T-helper 2 cell treated with Interferon-gamma antibody and Interleukin-4, amounts not matched to agents 5 μg/mL and 100 μg/mL, for 36 hours (primary cell): ENCODE results near the gene CCK.

ENCODE experiments used
- DNase-seq: peaks from one replicate; pipeline ENCODE4 v3.0.0; 2021; ENCODE audit warnings: low spot score
- H3K27ac Mint-ChIP-seq: one replicate; pipeline ENCODE4 v1.8.0; 2021; ENCODE audit warnings: mild to moderate bottlenecking, mixed read lengths
- H3K27me3 Mint-ChIP-seq: one replicate; pipeline ENCODE4 v1.8.0; 2021; ENCODE audit warnings: low read depth, mixed read lengths
- H3K36me3 Mint-ChIP-seq: one replicate; pipeline ENCODE4 v1.8.0; 2021; ENCODE audit warnings: low read depth, mixed read lengths
- H3K4me1 Mint-ChIP-seq: one replicate; pipeline ENCODE4 v1.8.0; 2021; ENCODE audit warnings: low read depth, mixed read lengths
- H3K4me3 Mint-ChIP-seq: one replicate; pipeline ENCODE4 v1.8.0; 2022; ENCODE audit warnings: mild to moderate bottlenecking, moderate library complexity, mixed read lengths
- H3K9me3 Mint-ChIP-seq: one replicate; pipeline ENCODE4 v1.8.0; 2021; ENCODE audit warnings: mixed read lengths

The CCK gene

DNA sequence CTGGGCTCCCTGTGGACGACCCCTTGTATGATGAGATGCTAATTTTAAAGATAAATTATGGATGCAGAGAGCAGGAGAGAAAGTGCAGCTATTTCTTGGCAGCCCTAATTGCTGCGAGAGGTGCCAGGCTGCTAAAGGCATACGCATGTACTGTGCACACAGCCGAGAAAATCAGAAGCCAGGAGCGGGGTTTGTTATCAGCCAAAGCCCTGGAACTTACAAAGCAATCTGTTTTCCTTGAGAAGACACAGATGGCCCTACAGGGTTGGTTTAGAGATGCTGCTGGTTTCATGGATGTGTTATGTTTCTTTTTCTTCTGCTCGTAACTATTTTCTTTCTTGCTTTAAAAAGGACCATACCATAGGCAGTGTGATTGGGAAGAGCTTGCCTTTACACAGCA, 11.7 kb upstream of the CCK start:
- DNase-seq = no peak
- H3K36me3 Mint-ChIP-seq = no peaks in the 10 kb centered on the region
- no peaks in the 10 kb centered on the region for H3K4me1 Mint-ChIP-seq
- H3K27me3 Mint-ChIP-seq = peaks cover 2% of the 10 kb centered on the region
- no peak overlapping the region for H3K27ac Mint-ChIP-seq
- H3K4me3 Mint-ChIP-seq = no peak overlapping the region
- H3K9me3 Mint-ChIP-seq = peaks cover 29% of the 10 kb centered on the region

DNA sequence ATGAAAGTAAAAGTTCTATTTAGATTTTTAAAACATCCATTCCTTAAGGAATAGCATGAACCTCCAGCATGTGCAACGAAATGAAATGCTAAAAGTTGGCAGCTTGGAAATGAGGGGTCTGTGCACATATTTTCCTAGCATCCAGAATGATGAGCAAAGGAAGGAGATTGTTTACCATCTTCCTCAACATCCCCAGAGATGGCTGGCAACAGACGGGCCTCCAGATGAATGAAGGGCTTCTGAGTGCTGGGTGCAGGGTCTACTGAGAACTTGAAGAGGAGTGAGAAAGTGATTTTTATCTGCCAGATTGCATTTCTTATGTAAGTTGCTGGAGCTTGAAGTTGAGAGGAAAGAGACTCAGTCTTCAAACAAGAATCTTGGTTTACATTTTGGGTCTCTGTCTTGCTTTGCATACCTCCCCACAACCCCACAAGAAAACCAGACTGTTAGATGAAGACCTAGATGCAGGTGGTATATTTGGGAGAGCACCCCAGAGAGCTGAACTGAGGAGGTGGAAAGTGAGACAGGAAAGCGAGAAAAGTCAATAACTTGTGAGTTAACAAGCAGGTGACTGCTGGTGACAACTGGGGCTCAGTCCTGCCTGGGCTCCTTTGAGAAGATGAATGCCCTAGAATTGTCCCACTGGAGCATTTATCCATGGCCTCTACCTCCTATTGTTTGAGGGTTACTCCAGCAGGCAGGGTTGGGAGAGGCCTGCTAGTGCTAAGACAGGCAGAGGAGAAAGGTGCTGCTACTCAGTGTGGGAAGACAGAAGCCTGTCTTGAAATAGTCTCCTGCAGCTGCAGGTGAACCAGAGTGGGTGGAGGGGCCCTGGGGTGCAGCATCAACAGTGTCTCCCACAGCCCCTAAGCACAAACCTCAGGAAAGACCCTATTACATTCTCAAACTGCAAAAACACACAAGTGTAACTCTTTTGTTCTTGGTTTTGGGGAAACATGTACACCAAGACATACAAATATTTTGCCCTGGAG, 10.5 kb upstream of the CCK start:
- no peak overlapping the region for H3K27ac Mint-ChIP-seq
- peaks cover 31% of the 10 kb centered on the region for H3K9me3 Mint-ChIP-seq
- H3K36me3 Mint-ChIP-seq = no peaks in the 10 kb centered on the region
- peaks cover 2% of the 10 kb centered on the region for H3K27me3 Mint-ChIP-seq
- no peaks in the 10 kb centered on the region for H3K4me1 Mint-ChIP-seq
- no peak overlapping the region for H3K4me3 Mint-ChIP-seq
- DNase-seq = no peak

DNA sequence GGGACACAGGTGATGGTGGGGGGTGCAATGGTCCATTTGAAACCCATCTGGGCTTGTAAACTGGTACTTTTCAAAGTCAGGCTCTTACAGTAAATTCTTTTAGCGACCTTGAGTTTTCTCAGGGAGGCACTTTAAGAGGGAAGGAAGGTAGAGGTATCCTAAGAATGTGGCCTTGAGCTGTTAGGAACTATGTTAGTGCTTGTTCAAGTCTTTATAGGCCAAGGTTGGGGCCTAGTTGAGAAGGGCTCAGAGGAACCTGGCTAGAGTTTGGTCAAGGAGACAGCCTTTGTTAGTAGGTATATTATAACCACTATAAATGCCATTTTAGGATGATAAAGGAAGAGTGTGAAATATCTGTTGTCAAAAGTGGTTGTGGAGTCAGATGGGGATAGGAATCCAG, 9.2 kb upstream of the CCK start:
- DNase-seq = no peak
- Mint-ChIP-seq H3K36me3 (no peaks in the 10 kb centered on the region), H3K9me3 (peaks cover 19% of the 10 kb centered on the region), H3K4me1 (no peaks in the 10 kb centered on the region), H3K4me3 (no peak overlapping the region), H3K27ac (no peak overlapping the region), H3K27me3 (peaks cover 2% of the 10 kb centered on the region)

DNA sequence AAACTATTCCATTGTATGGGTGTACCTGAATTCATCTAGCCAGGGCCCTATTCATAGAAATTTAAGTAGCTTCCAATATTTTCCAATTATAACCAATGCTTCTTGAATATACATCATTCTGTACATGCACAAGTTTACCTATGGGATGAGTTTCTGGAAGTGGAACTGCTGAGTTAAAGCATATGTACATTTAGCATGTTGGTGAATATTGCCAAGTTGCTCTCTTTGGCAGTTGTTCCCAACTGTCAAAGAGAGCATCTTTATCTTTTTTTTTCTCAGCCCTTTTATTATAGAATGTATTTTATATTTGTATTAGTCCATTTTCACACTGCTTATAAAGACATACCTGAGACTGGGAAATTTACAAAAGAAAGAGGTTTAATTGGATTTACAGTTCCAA, 8.3 kb upstream of the CCK start:
- Mint-ChIP-seq H3K27me3 (peaks cover 6% of the 10 kb centered on the region), H3K4me1 (no peaks in the 10 kb centered on the region), H3K9me3 (peaks cover 10% of the 10 kb centered on the region), H3K4me3 (no peak overlapping the region), H3K36me3 (no peaks in the 10 kb centered on the region), H3K27ac (no peak overlapping the region)
- no peak for DNase-seq

DNA sequence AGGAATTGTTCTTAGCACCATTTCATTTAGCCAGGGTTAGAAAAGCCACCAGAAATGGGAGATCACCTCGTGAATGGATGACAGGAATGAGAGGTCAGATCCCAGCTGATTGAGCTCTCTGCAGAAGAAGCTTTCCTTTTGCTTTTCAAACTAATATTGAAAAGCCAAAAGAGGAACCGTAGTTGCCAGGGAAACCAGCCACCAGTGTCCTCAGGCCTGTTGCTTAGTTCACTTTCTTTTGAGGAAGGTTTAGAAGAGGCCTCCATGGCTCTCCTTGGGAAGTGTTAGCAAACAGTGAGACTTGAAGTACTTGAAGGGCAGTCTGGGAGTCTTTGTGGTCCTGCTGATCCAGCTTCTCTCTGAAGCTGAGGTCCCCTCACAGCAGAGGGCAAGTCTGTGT, 7.4 kb upstream of the CCK start:
- no peaks in the 10 kb centered on the region for H3K36me3 Mint-ChIP-seq

DNA sequence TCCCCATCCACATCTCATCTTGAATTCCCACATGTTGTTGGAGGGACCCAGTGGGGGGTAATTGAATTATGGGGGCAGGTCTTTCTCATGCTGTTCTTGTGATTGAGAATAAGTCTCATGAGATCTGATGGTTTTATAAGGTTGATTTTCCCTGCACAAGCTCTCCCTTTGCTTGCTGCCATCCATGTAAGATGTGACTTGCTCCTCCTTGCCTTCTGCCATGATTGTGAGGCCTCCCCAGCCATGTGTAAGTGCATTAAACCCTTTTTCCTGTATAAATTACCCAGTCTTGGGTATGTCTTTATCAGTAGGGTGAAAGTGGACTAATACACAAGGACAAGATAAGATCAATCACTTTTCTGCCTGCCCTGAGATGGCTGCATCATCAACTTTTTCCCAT, 5.8 kb upstream of the CCK start:
- DNase-seq = no peak
- peaks cover 4% of the 10 kb centered on the region for H3K9me3 Mint-ChIP-seq
- peaks cover 26% of the 10 kb centered on the region for H3K27me3 Mint-ChIP-seq
- no peak overlapping the region for H3K4me3 Mint-ChIP-seq
- H3K4me1 Mint-ChIP-seq = no peaks in the 10 kb centered on the region
- no peaks in the 10 kb centered on the region for H3K36me3 Mint-ChIP-seq
- H3K27ac Mint-ChIP-seq = no peak overlapping the region

More for the DNA sequence above, 7.4 kb upstream of the CCK start:
- H3K9me3 Mint-ChIP-seq = peaks cover 4% of the 10 kb centered on the region
- H3K27me3 Mint-ChIP-seq = peaks cover 12% of the 10 kb centered on the region
- H3K27ac Mint-ChIP-seq = no peak overlapping the region
- no peaks in the 10 kb centered on the region for H3K4me1 Mint-ChIP-seq
- H3K4me3 Mint-ChIP-seq = no peak overlapping the region
- DNase-seq = no peak

DNA sequence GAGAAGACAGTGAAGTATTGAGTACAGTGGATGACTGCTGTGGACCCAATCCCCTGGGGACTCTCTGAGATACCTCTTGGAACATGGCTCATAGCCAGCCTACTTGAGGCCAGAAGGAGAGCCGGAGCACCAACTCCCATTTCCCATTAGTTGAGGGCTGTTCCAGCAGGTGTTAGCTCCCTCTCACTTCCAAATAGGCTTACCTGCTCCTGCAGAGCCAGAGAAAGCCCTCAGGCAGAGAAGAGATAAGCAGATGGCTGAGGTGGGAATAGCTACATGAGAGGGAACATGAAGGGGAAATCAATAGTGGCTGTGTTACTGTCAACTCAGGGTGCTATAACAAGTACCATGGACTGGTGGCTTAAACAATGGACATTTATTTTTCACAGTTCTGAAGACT, 4.6 kb upstream of the CCK start:
- Mint-ChIP-seq H3K4me3 (no peak overlapping the region), H3K36me3 (no peaks in the 10 kb centered on the region), H3K4me1 (no peaks in the 10 kb centered on the region), H3K9me3 (peaks cover 4% of the 10 kb centered on the region), H3K27ac (no peak overlapping the region), H3K27me3 (peaks cover 34% of the 10 kb centered on the region)
- no peak for DNase-seq

DNA sequence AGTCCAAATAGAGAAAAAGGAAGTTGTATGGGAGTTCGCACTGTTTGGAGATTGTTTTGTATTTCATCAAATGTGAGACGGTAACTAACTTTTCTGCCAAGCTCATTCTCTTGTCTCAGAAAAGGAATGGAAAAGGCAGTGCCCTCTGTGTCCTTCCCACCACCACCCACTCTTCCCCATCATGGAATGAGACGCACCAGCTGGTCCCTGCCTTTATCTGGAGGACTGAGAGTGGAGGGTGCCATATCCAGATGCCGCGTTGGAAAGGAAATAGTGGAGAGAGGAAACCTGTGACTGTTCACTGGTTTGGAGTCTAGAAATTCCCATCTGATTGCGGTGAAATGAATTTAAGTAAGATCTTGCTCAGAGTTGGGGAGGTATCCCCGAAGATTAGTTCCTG, 3.7 kb upstream of the CCK start:
- peaks cover 4% of the 10 kb centered on the region for H3K9me3 Mint-ChIP-seq
- H3K36me3 Mint-ChIP-seq = no peaks in the 10 kb centered on the region
- no peak for DNase-seq
- no peak overlapping the region for H3K4me3 Mint-ChIP-seq
- no peaks in the 10 kb centered on the region for H3K4me1 Mint-ChIP-seq
- no peak overlapping the region for H3K27ac Mint-ChIP-seq
- peaks cover 41% of the 10 kb centered on the region for H3K27me3 Mint-ChIP-seq

DNA sequence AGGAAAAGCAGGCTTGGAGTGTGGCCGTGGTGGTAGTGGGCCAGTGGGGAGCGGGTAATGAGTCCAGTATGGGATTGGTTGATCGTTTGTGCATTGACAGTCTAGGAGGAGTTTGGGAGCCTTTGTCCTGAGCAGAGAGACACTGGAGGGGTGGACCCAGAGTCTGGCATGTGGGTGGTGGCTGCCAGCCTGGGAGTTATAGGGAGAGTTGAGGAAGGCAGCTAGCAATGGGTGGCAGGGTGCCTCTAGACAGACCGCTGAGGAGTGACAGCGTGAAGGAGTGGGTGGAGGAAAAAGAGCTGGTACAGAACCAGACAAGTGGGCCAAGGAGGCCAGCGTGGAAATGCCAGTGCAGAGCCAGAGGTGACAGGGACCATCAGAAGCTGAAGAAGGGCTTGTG, 1.9 kb upstream of the CCK start:
- Mint-ChIP-seq H3K27ac (no peak overlapping the region), H3K4me3 (no peak overlapping the region), H3K36me3 (no peaks in the 10 kb centered on the region), H3K4me1 (peaks cover 2% of the 10 kb centered on the region), H3K27me3 (peaks cover 55% of the 10 kb centered on the region), H3K9me3 (peaks cover 4% of the 10 kb centered on the region)
- no peak for DNase-seq

DNA sequence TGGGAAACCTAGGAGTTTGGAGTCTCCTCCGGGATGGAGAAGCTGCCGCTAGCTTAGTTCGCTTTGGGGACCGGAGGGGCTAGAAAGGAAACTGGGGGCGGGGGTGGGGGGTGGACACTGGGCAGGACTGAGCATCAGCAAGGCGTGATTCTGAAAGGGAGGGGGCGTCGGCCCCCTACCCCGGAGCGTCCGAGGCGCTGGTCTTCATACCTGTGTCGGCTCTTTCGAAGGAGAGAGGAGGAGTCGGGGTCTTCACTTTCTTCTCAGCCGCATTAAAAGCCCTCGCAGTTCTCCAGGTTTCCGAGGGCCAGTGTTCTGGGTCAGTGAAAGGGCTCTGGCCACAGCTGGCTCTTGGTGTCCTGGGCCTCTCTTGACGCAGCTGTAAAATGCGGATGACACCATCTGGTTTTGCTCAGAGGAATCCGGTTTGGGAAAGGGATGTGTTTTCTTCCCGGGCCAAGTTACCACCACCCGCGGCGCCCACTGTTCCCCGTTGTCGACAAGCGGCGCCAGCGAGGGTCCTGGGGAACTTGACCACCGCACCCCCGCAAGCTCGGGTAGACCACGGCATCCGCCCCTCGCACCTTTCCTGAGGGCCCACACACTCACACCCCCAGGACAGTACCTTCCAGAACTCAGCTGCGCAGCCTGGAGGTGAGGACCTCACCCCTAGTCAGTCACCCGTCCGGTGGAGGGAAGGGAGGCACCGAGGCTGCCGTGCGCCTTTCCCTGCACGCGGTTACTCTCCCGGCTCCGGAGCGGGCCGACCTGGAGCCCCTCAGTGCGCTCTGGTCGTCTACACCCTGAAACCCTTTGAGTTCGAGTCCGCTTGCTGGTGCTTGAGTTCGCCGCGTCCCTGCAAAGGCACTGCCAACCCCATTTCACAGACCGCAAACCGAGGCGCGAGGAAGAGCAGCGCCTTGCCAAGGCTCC, 660 bp downstream of the CCK start:
- Mint-ChIP-seq H3K4me3 (no peak overlapping the region), H3K9me3 (no peaks in the 10 kb centered on the region), H3K4me1 (peaks cover 2% of the 10 kb centered on the region), H3K27me3 (peaks cover 70% of the 10 kb centered on the region), H3K36me3 (no peaks in the 10 kb centered on the region), H3K27ac (no peak overlapping the region)
- no peak for DNase-seq

DNA sequence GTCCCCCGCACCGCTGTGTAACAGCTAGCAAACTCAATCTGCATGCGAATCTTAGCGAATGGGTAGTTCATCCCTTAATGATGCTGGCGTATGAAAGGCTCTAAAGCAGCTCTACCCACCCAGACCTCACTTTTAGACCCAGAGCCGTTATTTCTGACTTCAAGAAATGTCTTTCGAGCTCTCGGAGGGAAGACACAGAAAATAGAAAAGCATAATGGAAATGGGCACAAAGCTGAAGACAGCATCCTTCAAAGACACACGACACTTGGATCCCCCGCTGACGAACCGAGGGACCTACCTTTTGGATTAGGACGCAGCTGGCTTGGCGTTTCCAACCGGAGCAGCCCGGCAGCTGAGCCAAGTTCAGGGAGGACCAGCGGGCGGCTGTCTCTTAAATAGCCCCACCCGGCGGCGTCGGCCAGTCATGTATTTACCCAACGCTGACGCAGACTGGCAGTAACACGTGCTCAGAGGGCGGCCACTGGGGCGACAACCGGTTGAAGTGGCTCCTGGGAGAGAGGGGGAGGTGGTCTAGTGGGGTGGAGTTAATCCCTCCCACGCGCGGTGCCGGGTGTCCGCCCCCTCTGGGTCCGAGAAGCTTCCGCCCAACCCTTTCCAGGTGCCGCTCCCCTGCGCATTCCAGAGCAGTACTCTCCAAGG, 1.5 kb downstream of the CCK start:
- Mint-ChIP-seq H3K27ac (no peak overlapping the region), H3K4me1 (peaks cover 2% of the 10 kb centered on the region), H3K4me3 (no peak overlapping the region), H3K27me3 (peaks cover 71% of the 10 kb centered on the region), H3K9me3 (no peaks in the 10 kb centered on the region), H3K36me3 (no peaks in the 10 kb centered on the region)
- no peak for DNase-seq

DNA sequence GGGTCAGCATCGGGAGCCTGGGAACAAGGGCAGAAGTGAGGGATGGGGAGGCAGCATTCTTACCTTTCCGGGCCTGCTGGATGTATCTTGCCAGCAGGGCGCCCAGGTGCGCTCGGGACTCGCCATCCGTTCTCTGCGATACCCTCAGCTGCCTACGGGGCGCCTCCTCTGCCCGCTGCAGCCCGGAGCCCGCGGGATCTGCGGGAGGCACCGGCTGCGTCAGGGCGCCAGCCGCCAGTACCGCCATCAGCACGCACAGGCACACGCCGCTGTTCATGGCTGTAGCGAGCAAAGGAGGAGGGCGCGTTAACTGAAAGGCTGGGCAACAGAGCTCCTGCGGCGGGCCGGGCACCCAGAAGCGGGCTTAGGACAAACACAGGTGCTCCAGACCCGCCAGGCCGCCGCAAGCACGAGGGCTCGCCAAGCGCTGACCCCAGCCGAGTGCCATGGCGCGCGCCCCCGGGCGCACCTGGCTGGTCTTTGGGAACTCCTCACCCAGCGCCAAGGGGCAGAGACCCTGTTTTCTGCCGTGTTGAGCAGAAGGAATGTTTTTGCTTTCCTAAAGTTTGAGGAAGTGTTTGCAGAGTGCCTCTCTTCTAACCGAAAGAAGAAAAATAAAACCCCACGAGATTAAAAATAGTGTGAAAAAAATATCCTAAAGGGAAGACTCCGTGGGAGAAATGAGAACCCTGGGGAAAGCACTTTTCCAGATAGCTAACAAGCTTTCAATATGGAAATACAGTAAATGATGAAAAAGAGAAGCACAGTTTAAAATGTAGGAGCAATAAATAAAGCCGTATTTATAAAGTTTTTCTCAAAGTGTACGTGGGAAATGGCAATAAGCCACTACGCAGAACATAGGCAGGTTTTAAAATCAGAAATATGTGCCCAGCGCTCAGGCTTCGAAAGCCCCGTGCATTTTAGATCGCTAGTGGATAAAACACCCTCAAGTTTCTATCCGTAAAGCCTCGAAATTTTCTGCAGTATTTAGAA, 2.3 kb downstream of the CCK start:
- H3K27me3 Mint-ChIP-seq = peaks cover 68% of the 10 kb centered on the region
- H3K36me3 Mint-ChIP-seq = no peaks in the 10 kb centered on the region
- no peak overlapping the region for H3K27ac Mint-ChIP-seq
- DNase-seq = no peak
- no peak overlapping the region for H3K4me3 Mint-ChIP-seq
- peaks cover 2% of the 10 kb centered on the region for H3K4me1 Mint-ChIP-seq
- H3K9me3 Mint-ChIP-seq = no peaks in the 10 kb centered on the region

DNA sequence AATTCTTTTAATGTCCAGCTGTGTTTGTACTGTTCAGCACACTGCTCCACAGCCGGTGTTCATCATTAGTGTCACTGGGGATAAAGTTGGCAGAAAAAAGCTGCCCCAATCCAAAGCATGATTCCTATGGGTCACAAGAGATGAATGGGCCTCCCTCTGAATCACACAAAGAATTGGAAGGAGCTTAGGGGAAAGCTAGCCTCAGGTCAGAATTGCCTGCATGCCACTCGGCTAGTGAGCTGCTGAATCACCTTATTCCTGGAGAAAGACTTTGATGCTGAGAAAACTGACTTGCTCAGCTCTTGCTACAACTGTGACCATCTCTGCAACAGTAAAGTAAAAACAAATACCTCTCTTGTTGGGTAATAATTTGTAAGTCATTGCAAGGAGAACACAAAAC, 3.5 kb downstream of the CCK start:
- DNase-seq = no peak
- no peaks in the 10 kb centered on the region for H3K36me3 Mint-ChIP-seq
- peaks cover 67% of the 10 kb centered on the region for H3K27me3 Mint-ChIP-seq
- H3K4me1 Mint-ChIP-seq = peaks cover 2% of the 10 kb centered on the region
- no peaks in the 10 kb centered on the region for H3K9me3 Mint-ChIP-seq
- no peak overlapping the region for H3K4me3 Mint-ChIP-seq
- no peak overlapping the region for H3K27ac Mint-ChIP-seq
